Breast epithelium (tissue), 4 donors: ENCODE data around the gene LZTFL1. TPM values are rescaled to one million over a fixed set of nuclear protein-coding genes. Genes with fewer than 3 reads are reported as not detected.

ENCODE experiments used
- DNase-seq, 2 donors: peaks; one replicate each; pipeline ENCODE4 v3.0.0-alpha.2; 2019; ENCODE audit warnings: low spot score in 2 of 2
- H3K27ac ChIP-seq, 2 donors: fragments of 200-600 bp; sonication (generic) in 1 of 2; one replicate each; pipeline ENCODE4 v1.5.1; 2016 to 2019; ENCODE audit warnings: mild to moderate bottlenecking in 1 of 2
- H3K27me3 ChIP-seq, 2 donors: fragments of 200-600 bp; sonication (generic) in 1 of 2; one replicate each; pipeline versions ENCODE4 v1.5.1 to v1.6.0; 2017 to 2019; ENCODE audit warnings: control low read depth in 1 of 2, mild to moderate bottlenecking in 1 of 2
- H3K36me3 ChIP-seq: fragments of 200-600 bp; one replicate; pipeline ENCODE4 v1.5.1; 2019
- H3K4me1 ChIP-seq, 2 donors: fragments of 200-600 bp; sonication (generic); one replicate each; pipeline ENCODE4 v1.5.1; 2016 to 2019; ENCODE audit warnings: control low read depth in 1 of 2
- H3K4me3 ChIP-seq, 3 donors: fragments of 200-600 bp; sonication (generic); 1 replicate in 2 of 3; 2 replicates in 1 of 3; pipeline ENCODE4 v1.5.1; 2016 to 2019; ENCODE audit warnings: mild to moderate bottlenecking in 3 of 3, moderate library complexity in 2 of 3
- H3K9me3 ChIP-seq, 2 donors: fragments of 200-600 bp; sonication (generic) in 1 of 2; one replicate each; pipeline ENCODE4 v1.5.1; 2016 to 2019; ENCODE audit warnings: control low read depth in 1 of 2
- CTCF ChIP-seq, 3 donors: fragments of 450-650 bp; IDR thresholded peaks; one replicate each; pipeline ENCODE4 v1.5.1; 2016 to 2017; ENCODE audit warnings: antibody characterized with exemption in 3 of 3, mild to moderate bottlenecking in 3 of 3, moderate library complexity in 3 of 3
- POLR2A ChIP-seq: fragments of 450-650 bp; IDR thresholded peaks from one replicate; pipeline ENCODE4 v1.6.1; 2016; ENCODE audit warnings: antibody characterized with exemption, mild to moderate bottlenecking, moderate library complexity
- POLR2AphosphoS5 ChIP-seq, 3 donors: sonication (generic); formaldehyde crosslinking; IDR thresholded peaks; one replicate each; pipeline ENCODE4 v1.6.1; 2017; ENCODE audit warnings: antibody characterized with exemption in 3 of 3
- intact Hi-C: fragments of 100-400 bp; cut with DNase I; formaldehyde crosslinking; loops from one replicate; pipeline ENCODE4 v1.15.1; 2023; ENCODE audit warnings: low total_unique reads
- total RNA-seq, 3 donors: library from RNA; depleted of rRNA; stranded (reverse); fragments of >200 nt; gene quantifications; one replicate each; pipeline ENCODE4 v1.1.0, GENCODE V29; 2016

LZTFL1 gene
- total RNA-seq, 3 donors from 2014 or later, result 17.0 to 39.2 (median 22.1) TPM

GRCh38 chr3:45795882-45796765, 45.8 kb downstream of the LZTFL1 start, which contains the start of gene SLC6A20:
TSS of gene SLC6A20 (minus strand) at chr3:45796536. CDS start at chr3:45796419, 117 bp downstream.
- DNase-seq, result no peak
- H3K4me1 ChIP-seq, result no peaks in the 10 kb centered on the region
- no peaks in the 10 kb centered on the region for H3K36me3 ChIP-seq
- no peak within 1 kb of the TSS for H3K27ac ChIP-seq
- H3K9me3 ChIP-seq, result no peaks in the 10 kb centered on the region
- TF ChIP-seq POLR2AphosphoS5 (IDR thresholded peaks at IDR 0.05), result no peak
- TF ChIP-seq CTCF (IDR thresholded peaks at IDR 0.05), result no peak
- TF ChIP-seq POLR2A, result no peak
- H3K4me3 ChIP-seq, result peak within 1 kb of the TSS; percentile 36 to 70 (median 56)
- H3K27me3 ChIP-seq, result peaks cover 3 to 16% of the 10 kb centered on the region in 2 donors
- intact Hi-C loops, result no loop called here

- Histone ChIP-seq H3K27ac (no peak overlapping the region), H3K4me3 (peak overlapping the region; percentile 36 to 70 (median 56)), H3K9me3 (no peaks in the 10 kb centered on the region), H3K27me3 (peaks cover 3 to 16% of the 10 kb centered on the region in 2 donors), H3K36me3 (no peaks in the 10 kb centered on the region), H3K4me1 (no peaks in the 10 kb centered on the region)
- no peak for DNase-seq
- intact Hi-C loops, result no loop called here
- TF ChIP-seq CTCF (IDR thresholded peaks at IDR 0.05) (no peak), POLR2A (no peak), POLR2AphosphoS5 (IDR thresholded peaks at IDR 0.05) (no peak)
Measured at GRCh38 chr3:45795509-45795881, 46.4 kb downstream of the LZTFL1 start.

GRCh38 chr3:45794660-45795059, 47.3 kb downstream of the LZTFL1 start:
- Histone ChIP-seq H3K27ac (no peak overlapping the region), H3K27me3 (peaks cover 3 to 16% of the 10 kb centered on the region in 2 donors), H3K36me3 (no peaks in the 10 kb centered on the region), H3K4me1 (no peaks in the 10 kb centered on the region), H3K9me3 (no peaks in the 10 kb centered on the region), H3K4me3 (no peak overlapping the region)
- no peak for TF ChIP-seq CTCF (IDR thresholded peaks at IDR 0.05)
- TF ChIP-seq POLR2A, result no peak
- TF ChIP-seq POLR2AphosphoS5 (IDR thresholded peaks at IDR 0.05), result no peak
- intact Hi-C loops, result no loop called here
- no peak for DNase-seq

GRCh38 chr3:45794177-45794560, 47.8 kb downstream of the LZTFL1 start:
- no peaks in the 10 kb centered on the region for H3K9me3 ChIP-seq
- DNase-seq, result no peak
- no peak overlapping the region for H3K4me3 ChIP-seq
- peak overlapping the region in 1 of 2 donors; percentile 27 for H3K27ac ChIP-seq
- H3K27me3 ChIP-seq, result peaks cover 3 to 16% of the 10 kb centered on the region in 2 donors
- intact Hi-C loops, result no loop called here
- no peaks in the 10 kb centered on the region for H3K36me3 ChIP-seq
- no peaks in the 10 kb centered on the region for H3K4me1 ChIP-seq
- TF ChIP-seq POLR2AphosphoS5 (IDR thresholded peaks at IDR 0.05) (no peak), CTCF (IDR thresholded peaks at IDR 0.05) (no peak), POLR2A (no peak)

GRCh38 chr3:45793482-45794176, 48.3 kb downstream of the LZTFL1 start:
- no peak for TF ChIP-seq POLR2AphosphoS5 (IDR thresholded peaks at IDR 0.05)
- no peak for TF ChIP-seq CTCF (IDR thresholded peaks at IDR 0.05)
- TF ChIP-seq POLR2A, result no peak
- Histone ChIP-seq H3K4me1 (no peaks in the 10 kb centered on the region), H3K27me3 (peaks cover 3 to 16% of the 10 kb centered on the region in 2 donors), H3K9me3 (no peaks in the 10 kb centered on the region), H3K27ac (peak overlapping the region in 1 of 2 donors; percentile 27), H3K4me3 (no peak overlapping the region), H3K36me3 (no peaks in the 10 kb centered on the region)
- peak in 1 of 2 donors; percentile 13 for DNase-seq
- intact Hi-C loops, result no loop called here
